ENCODE data around the gene FOXM1.

DNA sequence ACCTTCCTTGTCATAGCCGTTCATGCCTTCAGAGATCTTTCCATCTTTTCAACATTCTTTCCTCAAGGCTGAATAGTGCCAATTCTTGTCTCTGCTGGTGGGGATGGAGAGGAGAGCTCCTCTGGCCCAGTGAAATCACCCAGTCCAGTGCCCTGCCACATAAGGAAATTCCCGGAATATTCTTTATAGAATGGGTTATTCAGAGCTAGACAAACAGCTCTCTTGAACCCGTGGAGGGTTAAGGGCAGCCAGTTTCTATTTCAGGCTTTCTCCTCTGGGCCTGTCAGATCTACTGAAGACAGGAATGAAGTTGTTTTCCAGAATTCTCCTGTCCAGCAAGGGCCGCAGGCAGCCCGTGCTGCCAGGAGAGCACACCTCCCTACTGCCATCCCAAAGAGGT lies 34.0 kb downstream of the FOXM1 start:
- TF ChIP-seq GATA2 (IDR thresholded peaks at IDR 0.05; ENCODE audit: low read depth, low read length) (no peak), GATA3 (IDR thresholded peaks at IDR 0.05; ENCODE audit: low read depth, low read length) (no peak)

Data from SH-SY5Y (cell line).